HG02884 (cell line): Measurements from ENCODE around the gene HES6.
A peak's percentile ranks its signal among the peaks of the same experiment; 100 is the strongest.

ENCODE experiments used
- ATAC-seq: cut with Tn5 transposase; IDR thresholded peaks from one replicate; pipeline ENCODE4 v1.9.1; 2021; ENCODE audit warnings: mild to moderate bottlenecking, moderate library complexity; ENCODE audit not compliant: unreplicated experiment

HES6 gene

DNA sequence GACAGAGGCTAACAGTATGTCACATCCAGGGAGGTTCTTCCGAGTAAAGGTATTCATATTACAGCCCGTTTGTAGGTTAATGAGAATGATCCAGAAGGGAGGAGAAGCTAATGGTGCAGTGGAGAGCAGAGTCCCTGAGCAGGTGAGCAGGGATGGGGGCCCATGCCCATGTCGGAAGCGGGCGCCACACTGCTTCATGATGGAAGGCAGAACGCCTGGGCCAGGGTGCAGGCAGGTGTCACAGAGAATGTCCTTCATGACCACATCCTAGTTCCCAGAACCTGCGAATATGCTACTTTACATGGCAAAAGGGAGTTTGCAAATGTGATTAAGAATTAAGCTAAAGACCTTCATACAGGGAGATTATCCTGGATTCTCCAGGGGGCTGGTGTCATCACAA lies 4.0 kb downstream of the HES6 start:
- ATAC-seq, result no peak

DNA sequence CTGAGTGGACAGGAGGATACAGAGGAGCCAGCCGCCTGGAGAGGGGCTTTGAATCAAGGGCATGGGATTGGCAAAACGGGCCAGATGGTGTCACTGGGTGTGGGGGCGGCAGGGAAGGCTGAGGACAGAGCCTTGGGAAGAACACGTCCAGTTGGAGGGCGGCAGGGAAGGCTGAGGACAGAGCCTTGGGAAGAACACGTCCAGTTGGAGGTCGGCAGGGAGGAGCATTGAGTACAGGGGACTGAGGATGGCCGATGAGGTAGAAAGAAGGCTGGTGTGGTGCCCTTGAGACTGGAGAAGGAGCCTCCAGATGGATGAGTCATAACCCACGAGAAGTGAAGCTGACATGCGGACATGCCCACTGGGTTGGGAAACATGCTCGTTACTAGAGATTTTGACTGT lies 4.5 kb downstream of the HES6 start:
- ATAC-seq, result no peak

DNA sequence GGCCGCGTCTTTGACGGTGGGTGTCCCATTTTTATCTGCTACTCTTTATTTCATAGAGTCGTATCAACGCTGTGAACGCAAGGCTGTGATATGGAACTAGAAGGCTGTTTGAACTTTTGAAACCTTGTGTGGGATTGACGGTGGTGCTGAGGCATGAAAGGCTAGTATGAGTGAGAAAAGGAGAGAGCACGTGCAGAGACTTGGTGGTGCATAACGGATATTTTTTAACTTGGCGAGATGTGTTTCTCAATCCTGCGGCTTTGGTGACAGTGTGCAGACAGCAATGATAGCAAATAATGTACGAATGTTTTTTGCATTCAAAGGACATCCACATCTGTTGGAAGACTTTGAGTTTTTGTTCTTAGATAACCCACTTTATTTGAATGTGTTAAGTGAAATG lies 6.2 kb downstream of the HES6 start:
- no peak for ATAC-seq

DNA sequence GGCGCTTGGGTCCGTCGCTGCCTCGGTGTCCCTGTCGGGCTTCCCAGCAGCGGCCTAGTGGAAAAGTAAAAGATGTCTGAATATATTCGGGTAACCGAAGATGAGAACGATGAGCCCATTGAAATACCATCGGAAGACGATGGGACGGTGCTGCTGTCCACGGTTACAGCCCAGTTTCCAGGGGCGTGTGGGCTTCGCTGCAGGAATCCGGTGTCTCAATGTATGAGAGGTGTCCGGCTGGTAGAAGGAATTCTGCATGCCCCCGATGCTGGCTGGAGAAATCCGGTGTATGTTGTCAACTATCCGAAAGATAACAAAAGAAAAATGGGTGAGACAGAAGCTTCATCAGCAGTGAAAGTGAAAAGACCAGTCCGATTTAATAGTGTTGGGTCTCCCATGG lies 8.0 kb downstream of the HES6 start:
- no peak for ATAC-seq

DNA sequence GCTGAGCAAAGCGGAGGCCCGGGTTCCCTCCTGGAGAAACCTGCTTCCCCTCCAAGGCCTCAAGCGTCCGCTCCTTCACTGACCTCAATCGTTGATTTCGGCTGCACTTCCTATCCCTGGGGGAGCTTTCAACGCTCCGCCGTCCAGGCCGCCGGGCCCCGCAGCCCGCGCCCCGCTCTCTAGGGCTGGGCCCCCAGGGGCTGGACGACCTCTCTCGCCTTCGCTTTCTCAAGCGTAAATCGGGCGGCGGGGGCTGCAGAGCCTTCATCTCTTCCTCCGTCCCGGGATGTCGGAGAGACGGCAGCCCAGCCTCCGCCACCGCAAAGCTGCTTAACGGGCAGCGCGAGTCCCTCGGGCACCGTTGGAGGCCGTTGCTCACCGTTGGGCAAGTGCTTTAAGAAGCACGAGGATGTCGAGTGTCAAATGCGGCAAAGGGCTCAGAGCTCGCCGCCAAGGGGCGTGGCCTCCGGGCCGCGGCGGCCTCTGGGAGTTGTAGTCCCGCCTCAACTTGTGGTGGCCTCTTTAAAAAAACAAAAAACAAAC lies 8.5 kb downstream of the HES6 start:
- ATAC-seq, result no peak

DNA sequence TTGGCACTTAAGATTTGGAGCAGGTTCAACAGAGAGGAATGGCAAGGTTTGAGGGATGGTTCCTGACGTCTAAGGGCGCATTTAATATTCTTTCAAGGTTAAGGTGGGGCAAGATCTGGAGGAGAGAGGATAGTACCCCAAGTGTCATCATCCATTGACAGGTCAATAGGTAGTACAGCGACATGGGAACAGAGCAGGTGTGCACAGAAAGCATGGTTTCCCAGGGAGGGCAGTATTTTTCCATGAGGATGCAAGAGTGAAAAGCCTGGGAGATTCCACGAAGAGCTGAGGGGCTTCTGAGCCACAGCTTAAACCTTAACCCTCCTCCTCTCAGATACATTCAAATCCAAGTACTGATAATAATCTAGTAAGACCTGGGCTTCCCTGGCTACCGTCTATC lies 9.1 kb downstream of the HES6 start:
- no peak for ATAC-seq

DNA sequence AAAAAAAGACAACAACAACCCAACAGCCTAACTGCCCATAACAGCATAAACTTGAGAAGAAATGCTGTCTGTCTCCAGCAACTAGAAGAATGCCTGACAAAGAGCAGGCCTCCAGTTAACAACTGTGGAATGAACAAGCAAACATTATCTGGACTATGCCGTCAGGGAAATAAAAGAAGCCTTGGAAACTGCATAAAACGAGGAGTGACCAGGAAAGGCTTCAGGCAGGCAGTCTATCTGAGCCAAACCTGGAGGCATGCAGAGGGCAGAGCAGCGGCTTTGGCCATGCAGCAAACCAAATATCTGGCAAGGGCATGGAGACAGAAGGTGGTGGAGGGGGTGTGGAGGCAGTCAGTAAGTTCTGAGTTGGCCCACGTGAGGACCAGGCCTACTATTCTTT lies 11.1 kb downstream of the HES6 start:
- ATAC-seq, result no peak

DNA sequence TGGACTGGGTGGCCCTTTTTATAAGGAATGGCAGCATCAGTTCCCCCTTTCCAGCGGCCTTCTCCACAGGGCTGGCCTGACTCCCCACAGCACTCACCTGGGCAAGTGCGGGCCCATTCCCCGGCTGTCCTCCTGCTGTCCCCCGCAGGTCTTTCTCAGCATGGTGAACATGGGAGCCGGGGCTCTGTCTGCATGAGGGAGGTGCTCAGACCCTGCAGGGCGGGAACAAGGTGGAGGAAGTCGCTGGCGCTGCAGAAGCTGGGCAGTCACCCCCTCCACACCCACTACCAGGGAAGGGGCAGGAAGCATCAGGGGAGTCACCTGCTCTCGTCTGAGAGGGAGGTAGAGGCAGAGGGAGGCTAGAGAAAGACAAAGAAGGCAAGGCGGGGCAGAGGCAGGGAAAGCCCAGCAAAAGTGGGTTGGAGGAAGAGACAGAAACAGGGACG lies 12.2 kb downstream of the HES6 start:
- ATAC-seq, result no peak

DNA sequence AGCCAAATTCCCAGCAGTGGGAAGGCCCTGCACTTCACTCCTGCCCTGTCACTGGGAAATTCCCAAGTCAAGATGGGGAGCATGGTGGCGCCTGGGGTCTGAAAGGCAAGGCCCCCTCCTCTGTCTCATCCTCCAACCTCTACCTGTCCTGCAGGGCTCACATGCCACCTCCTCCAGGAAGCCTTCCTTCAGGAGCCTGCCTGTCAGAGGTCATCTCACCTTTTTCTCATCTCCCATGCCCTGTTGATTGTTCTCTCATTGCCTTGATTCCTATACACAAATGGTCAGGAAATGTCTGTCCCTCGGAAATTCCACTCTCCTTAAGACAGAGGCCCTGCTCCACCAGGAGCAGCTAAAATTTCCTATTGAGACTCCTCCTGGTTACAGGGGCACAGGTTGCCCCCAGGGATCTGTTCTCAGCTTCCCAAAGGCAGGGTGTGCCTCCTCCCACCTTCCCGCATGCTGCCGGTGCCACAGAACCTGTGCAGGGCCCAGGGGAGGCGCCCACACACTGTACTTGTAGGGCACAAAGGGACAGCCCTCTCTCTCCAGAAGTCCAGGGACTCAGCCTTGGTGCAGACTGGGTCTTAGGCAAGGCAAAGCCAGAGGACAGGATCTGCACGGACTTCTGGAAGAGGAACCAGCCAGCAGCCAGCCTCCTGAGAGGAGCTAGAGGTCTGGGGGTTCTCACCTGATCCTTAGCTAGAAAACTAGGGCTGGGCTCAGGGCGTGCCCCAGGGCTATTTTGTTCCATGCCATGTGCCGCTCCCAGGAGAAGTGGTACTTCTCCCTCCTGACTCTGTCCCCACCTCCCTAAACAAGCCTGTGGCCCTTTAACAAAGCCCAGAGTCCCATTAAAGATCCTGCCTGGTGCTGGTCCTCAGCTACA lies 12.9 kb downstream of the HES6 start:
- ATAC-seq, result no peak

DNA sequence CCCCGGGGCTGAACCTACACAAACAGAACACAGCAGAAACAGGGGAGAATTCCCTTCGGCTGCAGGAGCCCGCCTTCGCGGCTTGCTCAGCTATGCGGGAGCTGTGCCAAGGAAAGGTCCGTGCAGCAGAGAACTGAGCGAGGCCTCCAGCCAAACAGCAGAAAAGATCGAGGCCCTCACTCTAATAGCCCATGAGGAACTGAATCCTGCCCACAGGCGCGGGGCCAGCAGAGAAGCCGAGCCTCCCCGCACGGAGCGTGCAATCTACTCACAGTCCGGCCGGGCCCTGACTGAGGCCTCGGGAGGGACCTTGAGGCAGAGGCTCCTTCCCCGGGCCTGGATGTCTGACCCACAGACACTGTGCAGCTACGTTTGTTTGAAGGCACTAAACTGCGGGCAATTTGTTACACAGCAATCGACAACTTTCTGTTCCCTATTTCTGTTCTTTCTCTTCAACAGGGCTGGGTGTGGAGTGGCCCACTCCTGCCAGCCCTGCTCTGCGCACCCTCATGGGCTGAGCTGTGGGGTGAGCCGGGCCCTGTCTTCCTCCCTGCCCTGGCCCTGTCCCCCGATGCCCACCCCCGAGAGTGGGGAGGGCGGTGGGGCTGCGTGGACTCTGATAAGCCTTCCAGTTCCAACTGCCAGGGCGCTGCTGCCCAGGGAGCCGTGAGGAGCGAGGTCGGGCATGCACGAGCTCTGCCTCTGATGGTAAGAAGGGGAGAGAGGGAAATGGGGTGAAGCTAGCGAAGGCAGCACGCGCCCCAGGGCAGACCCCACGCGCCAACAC lies 13.7 kb downstream of the HES6 start:
- ATAC-seq, result no peak

DNA sequence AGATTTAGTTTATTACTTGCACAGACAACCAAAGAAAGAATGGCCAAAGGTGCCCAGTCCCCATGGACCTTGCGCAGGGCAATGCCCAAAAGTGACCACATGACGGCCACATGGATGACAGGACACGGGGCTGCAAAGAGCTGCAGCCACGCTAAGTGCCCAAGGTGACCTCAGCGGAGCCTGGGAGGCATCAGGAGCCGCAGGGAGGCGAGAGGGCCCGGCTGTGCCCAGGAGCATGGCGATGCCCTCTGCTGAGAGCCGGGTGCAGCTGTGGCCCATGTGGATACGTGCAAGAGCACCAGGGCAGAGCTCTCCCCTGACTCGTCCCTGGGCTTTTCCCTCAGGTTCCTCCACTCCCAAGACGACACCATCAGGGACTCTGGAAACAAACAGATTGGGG lies 14.7 kb downstream of the HES6 start:
- no peak for ATAC-seq

DNA sequence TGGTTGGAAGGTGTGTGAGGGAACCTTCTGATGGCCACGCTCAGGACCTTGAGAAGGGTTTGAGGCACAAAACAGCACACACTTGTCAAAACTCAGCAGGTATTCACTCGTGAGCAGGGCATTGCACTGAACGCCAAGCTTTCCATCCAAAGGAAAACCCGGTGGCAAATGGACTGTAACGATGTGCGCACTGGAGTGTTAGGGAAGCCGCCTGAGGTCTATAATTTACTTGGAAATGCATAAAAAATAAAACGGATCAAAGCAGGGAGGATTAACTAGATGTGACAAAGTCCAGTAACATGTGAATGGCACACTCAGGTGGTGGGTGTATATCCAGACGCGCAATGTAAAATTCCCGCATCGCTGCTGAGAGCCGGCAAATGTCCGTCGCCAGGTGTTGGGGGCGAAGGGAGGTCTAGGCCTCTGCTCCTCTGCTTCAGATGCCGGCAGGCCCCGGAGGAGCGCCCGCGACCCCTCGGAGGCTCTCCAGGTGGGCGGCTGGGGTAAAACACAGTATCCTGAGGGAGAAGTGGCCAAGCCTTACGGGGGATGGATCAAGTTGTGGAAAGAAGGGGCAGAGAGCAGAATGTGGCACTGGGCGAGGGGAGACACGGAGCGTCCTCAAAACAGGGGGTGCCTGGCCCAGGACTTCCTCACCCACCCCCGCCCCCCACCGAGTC lies 15.3 kb downstream of the HES6 start:
- ATAC-seq, result no peak

DNA sequence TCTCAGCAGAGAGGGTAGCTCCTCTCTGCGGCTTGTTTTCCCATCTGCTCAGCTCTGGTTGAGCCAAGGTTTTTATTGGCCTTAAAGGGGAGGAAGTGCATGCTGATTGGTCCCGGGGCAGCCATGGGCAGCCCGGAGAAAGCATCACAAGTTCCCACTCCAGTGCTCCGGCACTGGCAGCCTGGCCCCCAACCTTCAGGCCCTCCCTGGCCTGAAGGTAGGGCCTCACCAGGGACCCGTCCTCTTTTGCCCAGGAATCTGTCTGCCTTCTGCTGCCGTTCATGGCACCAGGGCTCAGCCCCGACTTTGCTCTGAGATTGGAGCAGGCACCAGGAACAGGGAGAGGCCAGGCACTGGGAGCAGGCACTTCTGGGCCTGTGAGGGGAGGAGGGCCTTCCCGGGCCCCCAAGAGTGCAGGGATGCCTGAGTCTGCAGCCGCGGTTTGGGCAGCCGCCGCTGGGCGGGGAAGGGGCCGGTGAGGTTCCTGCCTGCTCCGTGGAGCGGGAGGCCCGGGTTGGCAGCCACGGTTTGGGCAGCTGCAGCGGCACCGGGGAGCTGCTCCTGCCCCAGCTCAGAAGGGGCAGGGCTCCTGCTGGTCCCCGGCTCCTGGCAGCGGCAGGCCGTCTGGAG lies 18.8 kb downstream of the HES6 start:
- ATAC-seq, result no peak

DNA sequence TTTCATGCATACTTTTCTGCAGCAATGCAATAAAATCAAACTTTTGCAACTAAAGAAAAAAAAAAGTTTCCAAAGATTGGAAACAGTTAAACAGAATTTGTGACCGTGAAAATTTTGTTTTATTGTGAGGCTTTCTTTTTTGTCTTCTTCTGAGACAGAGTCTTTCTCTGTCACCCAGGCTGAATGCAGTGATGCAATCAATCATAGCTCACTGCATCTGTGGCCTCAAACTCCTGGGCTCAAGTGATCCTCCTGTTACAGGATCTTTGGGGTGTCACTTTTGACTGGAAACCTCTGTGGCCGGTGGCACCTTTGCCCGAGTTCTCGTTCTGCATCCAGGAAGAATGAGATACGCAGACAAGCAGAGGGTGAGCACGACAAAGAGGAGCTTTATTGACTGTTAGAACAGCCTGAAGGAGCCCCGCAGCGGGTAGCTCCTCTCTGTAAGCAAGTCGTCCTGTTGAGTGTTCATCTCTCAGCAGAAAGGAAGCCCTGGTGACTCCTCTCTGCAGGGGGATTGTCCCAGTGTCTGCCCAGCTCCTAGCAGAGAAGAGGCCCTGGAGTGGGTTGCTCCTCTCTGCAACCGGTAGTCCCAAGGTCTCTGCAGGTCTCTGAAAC lies 19.5 kb downstream of the HES6 start:
- ATAC-seq, result no peak

DNA sequence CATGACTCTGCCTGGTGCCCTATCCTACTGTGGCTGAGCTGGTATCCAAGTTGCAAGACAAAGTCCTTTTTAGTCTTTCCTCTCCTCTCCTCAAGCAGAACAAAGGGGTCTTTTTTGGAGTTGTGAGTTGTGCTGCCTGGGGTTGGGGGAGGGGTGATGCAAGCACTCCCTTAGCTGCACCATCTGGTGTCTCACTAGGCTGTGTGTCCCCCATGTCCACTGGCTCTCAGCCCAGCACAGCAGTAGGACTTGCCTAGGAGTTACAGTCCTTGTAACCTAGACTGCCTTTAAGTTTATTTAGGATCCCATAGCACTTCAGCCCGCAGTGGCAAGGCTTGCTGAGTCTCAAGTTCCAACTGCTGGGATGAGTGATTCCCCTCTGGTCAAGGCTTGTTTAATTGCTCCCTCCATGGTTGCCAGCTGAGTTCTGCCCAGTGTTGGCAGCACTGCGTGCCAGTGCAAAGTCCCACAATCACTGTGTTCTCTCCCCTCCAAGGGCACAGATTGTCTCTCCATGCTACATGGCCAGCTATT lies 23.1 kb downstream of the HES6 start:
- ATAC-seq, result no peak

DNA sequence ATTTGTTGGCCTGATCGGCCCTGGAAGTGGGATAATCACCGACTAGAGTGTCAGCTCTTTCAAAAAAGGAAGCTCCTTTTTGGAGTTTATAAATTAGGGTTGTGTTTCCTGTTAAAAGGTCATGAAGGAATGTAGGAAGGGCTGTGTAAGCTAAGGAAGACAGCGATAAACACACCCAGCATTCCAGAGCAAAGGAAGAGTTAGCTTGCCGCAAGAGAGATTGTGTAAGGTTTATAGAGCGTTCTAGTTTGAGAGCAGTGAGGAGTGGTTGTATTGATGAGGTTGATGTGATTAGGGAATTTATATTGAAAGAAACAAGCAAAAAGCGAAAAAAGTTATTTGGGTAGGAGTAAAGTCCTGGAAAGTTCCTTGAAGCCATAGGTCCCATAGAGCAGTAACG lies 32.8 kb downstream of the HES6 start:
- no peak for ATAC-seq

DNA sequence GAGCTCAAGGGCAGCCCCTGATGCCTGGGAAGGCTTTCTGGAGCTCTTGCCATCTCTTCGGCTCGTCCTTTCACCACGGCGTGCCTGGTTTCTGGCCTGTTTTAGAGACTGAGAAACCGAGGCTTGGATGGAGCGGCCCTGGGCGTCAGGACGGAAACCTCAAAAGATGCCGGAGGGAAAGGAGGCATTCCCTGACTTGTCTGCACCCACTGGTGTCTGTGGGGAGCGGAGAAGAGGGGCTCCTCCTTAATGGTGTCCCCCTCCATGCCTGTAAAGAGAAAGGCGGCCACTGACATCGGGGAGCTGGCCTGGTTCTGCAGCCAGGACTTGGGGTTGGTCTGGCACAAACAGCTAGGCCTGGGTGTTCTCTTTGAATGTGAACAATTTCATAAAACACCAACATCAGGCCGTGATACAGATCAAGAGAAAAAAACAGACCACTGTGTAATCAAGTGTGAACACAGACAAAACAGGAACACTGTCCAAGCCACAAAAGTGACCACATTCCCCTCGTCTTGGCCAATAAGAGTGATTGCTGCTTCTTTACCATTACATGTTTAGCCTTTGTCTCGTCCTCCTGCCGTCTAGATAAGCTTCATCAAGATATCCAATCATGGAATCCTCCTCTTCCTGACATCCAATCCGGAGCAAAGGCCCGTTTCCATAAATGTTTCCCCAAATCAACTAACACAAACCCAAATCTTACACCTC lies 35.7 kb downstream of the HES6 start:
- ATAC-seq, result peak; percentile 12

DNA sequence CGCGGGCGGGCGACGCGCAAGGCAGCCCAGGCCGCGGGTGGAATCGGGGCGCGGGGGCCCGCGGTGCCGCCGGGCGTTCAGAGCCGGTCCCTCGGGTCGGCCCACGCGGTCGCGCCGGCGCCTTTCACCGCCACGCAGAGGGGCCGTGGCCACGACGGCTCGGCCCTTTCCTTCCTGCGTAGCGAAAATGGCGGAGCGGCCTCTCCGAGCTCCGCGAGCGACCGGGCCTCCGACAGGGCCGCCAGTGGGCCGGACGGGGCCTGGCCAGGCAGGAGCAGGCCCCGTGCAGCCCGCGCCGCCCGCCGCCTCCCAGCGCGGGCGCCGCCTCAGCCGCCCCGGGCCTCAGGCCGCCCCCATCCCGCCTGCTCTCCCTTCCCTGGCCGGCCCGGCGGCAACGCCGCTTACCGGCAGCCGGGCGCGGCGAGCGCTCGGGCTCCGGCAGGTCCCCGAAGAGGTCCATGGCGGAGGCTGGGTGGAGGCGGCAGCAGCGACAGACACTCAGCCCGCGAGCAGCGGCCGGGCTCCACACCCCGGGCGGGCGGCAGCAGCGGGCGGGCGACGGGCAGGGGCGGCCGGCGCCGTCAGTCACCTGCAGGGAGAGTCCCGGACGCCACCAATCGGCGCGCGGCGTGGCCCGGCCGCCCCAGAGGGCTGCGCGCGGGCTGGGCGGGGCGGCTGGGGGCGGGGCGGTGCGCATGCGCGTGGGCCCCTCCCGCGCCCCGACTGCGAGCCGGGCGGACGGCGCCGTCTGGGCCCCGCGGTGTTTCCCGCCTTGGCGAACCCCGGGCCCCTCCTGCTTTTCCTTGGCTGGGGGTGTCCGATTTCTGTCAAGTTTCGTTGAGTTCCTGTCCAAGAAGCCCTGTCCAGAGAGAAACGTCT lies 36.5 kb downstream of the HES6 start, which contains the start of gene ILKAP:
ILKAP (minus strand) TSS at position 602 of the 879 bp plus-strand sequence; CDS start at position 460, 142 bp downstream.
- ATAC-seq, result peak; percentile 95
